GM12875 (cell line): ENCODE data around the gene THG1L.

Experiments
- H3K4me3 ChIP-seq: one replicate; pipeline ENCODE4 v1.5.1; 2011; ENCODE audit warnings: low read depth, low read length, control low read depth
- TF ChIP-seq, protein P1 (sequence below): IDR thresholded peaks from 2 replicates; pipeline ENCODE4 v1.5.1; 2011; ENCODE audit warnings: low read depth, mild to moderate bottlenecking, control low read depth, inconsistent platforms, low read length, moderate library complexity, borderline replicate concordance; ENCODE audit not compliant: insufficient read depth

The THG1L gene

DNA sequence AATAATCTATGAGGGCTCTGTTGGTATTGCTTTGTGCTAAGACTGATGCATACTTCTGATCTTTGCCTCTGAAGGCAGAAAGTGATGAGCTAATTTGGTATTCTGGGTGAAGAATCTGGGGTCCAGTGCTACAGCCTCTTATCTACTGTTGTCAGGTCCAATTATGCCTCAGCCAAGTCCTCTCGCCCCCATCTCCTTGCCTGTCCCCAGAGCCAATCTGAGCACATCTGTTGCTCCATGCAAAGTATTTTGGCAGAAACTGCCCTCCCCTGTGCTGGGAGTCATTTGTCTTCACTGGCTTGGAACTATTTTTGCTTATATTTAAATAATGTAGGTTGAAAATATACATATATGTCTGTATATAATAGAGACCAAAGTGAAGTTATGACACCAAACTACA is 35.7 kb downstream of the THG1L start:
- H3K4me3 ChIP-seq = no peak overlapping the region
- TF ChIP-seq, protein P1, sequence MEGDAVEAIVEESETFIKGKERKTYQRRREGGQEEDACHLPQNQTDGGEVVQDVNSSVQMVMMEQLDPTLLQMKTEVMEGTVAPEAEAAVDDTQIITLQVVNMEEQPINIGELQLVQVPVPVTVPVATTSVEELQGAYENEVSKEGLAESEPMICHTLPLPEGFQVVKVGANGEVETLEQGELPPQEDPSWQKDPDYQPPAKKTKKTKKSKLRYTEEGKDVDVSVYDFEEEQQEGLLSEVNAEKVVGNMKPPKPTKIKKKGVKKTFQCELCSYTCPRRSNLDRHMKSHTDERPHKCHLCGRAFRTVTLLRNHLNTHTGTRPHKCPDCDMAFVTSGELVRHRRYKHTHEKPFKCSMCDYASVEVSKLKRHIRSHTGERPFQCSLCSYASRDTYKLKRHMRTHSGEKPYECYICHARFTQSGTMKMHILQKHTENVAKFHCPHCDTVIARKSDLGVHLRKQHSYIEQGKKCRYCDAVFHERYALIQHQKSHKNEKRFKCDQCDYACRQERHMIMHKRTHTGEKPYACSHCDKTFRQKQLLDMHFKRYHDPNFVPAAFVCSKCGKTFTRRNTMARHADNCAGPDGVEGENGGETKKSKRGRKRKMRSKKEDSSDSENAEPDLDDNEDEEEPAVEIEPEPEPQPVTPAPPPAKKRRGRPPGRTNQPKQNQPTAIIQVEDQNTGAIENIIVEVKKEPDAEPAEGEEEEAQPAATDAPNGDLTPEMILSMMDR = no peak

DNA sequence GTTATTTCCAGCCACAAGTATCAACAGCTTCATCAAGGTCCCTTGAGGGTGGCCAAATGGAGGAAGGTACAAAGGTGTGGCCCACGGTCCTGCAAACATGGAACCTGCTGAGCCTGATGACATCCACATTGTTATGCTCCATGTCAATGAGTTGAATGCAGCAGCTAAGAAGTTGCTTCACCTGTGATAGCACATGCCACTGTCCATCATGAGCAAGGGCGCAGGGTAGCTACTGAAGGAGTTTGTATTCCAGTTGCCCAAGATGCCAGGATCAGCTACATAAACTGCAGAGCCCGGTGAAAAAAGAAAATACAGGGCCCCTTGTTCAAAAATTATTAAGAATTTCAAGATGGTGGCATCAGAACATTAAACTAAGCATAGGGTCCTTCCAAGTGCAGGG is 36.5 kb downstream of the THG1L start:
- TF ChIP-seq, protein P1 = no peak
- H3K4me3 ChIP-seq = no peak overlapping the region

DNA sequence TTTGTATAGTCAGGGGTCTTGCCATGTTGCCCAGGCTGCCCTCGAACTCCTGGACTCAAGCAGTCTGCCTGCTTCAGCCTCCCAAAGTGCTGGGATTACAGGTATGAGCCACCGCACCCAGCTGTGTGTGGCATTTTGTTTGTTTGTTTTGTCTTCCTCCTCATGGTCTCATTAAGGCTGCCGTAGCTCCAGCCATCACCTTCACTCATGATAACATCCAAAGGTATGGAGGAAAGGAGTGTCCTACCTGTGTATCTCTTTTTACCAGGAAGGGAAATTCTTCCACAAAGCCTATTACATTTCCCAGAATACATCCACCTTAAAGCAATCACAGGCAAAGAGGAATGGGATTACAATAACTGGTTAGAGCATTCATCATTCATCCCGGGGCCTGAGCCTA is 39.4 kb downstream of the THG1L start:
- TF ChIP-seq, protein P1 = no peak
- H3K4me3 ChIP-seq = no peak overlapping the region

DNA sequence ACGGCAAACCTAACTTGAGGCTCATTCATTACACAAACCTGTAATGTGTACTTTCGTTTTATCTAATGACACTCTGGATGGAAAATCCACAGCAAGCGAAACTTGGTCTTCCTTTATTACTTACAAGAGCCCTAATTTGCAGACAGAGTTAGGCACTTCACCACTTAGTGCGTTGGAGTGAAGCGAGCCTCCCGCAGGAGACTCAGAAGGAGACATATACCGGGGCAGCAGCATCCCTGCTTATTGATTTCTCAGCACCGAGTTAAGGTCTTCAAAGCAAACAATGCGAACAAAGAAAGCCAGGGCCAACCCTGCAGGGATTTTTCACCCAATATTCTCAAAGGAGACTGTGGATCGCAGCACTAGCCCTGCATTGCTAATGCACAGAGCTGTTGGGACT is 40.9 kb downstream of the THG1L start:
- H3K4me3 ChIP-seq = no peak overlapping the region
- TF ChIP-seq, protein P1 = no peak

DNA sequence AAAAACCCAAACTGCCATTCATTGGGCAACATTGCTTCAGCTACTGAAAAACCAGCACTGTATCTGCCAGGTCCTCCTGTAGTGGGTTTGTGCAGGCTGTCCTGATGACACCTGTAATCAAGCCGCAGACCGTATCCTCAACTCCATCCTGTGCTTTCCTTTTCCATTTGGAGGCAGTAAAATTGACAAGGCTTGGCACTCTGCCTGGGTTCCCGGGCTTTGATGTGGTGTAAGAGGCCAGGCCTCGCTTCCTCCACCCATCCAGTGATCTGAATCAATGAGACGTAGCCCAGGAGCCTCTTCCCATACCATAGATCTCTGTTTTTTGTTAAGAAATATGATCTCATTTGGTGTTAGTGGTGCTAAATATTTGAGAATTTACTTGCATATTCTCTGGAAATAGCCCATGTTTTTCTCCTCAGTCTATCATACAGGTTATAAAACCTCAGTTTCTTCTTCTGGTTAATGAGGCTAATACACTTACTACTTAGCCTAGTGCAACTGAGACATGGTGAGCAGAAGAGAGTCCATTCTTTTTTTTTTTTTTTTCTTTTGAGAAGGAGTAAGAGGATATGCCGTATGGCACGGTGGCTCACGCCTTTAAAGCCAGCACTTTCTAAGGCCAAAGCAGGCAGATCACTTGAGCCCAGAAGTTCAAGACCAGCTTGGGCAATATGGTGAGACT is 47.0 kb downstream of the THG1L start:
- H3K4me3 ChIP-seq = no peak overlapping the region
- TF ChIP-seq, protein P1 = no peak

DNA sequence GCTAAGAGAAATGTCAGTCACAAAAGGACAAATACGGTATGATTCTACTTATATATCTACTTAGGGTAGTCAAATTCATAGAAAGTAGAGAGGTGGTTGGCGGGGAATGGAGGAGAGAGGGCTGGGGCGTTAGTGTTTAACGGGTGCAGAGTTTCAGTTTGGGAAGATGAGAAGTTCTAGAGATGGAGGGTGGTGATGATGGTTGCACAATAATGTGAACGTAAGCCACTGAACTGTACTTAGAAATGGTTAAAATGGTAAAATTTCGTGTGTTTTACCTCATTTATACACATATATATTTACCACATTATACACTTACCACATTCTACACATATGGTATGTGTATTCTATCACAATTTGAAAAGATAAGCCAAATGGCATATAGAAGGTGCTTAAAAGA is 48.0 kb downstream of the THG1L start:
- no peak overlapping the region for H3K4me3 ChIP-seq
- TF ChIP-seq, protein P1 = no peak

DNA sequence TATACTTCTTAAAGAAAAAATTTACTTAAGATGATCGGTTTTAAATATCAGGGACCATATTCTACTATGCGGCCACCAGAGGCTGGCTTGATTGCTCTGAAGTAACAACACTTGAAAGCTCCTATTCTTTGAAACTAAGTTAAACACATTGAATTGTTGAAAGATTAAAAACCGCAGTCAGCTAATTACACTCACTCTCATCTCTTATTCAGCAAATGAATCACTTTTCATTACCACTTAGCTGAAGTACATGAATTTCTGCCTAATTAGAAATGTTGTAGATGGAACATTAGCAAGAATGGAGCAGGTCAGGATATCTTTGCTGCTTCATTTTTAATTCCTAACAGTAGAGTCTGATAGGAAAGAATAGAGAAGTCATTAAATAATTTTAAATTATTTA is 54.6 kb downstream of the THG1L start:
- TF ChIP-seq, protein P1 = no peak
- no peak overlapping the region for H3K4me3 ChIP-seq
